Smooth muscle cell of the brain vasculature (primary cell): Measurements from ENCODE around the gene PHF21B.
"Not testable (repeated sequence)": the region's sequence is repeated elsewhere in the genome, so short reads cannot be mapped to it uniquely, and the experiment has no call there.

Experiments used
- DNase-seq: peaks from one replicate; pipeline ENCODE4 v3.0.0-alpha.2; 2012; ENCODE audit warnings: low read depth, low spot score

PHF21B gene

GRCh38 chr22:44918166-44918924, 91.5 kb downstream of the PHF21B start:
- DNase-seq, result no peak

- DNase-seq, result no peak
Measured at GRCh38 chr22:44917372-44918165, 92.2 kb downstream of the PHF21B start.

GRCh38 chr22:44916281-44917231, 93.2 kb downstream of the PHF21B start:
- no peak for DNase-seq

GRCh38 chr22:44915441-44915840, 94.4 kb downstream of the PHF21B start:
- DNase-seq, result no peak

GRCh38 chr22:44914026-44914721, 95.6 kb downstream of the PHF21B start:
- no peak for DNase-seq

- no peak for DNase-seq
Measured at GRCh38 chr22:44913198-44913983, 96.4 kb downstream of the PHF21B start.

- no peak for DNase-seq
Measured at GRCh38 chr22:44909241-44909640, 100.6 kb downstream of the PHF21B start.

GRCh38 chr22:44907765-44908737, 101.8 kb downstream of the PHF21B start:
- DNase-seq, result no peak

GRCh38 chr22:44906999-44907644, 102.7 kb downstream of the PHF21B start:
- no peak for DNase-seq

GRCh38 chr22:44906248-44906936, 103.4 kb downstream of the PHF21B start:
- no peak for DNase-seq

- DNase-seq, result not testable (repeated sequence)
Measured at GRCh38 chr22:44904492-44905152, 105.2 kb downstream of the PHF21B start.

GRCh38 chr22:44903164-44903563, 106.6 kb downstream of the PHF21B start:
- DNase-seq, result not testable (repeated sequence)

- DNase-seq, result no peak
Measured at GRCh38 chr22:44901301-44901700, 108.5 kb downstream of the PHF21B start.

GRCh38 chr22:44898236-44898635, 111.6 kb downstream of the PHF21B start:
- DNase-seq, result no peak

GRCh38 chr22:44895296-44896055, 114.3 kb downstream of the PHF21B start:
- DNase-seq, result no peak

GRCh38 chr22:44894782-44895181, 115.0 kb downstream of the PHF21B start:
- DNase-seq, result no peak

GRCh38 chr22:44894321-44894720, 115.5 kb downstream of the PHF21B start:
- no peak for DNase-seq
